A549 (cell line): ENCODE measurements around the gene CD27.

Source experiments
- BHLHE40 ChIP-seq: IDR thresholded peaks from 2 replicates; pipeline ENCODE4 v1.6.1; 2012; ENCODE audit warnings: low read depth, low read length, inconsistent platforms
- CHD4 ChIP-seq: fragments of 200-600 bp; sonication (generic); IDR thresholded peaks from 2 replicates; pipeline ENCODE4 v1.6.1; 2016; ENCODE audit warnings: antibody characterized with exemption, mild to moderate bottlenecking, borderline replicate concordance
- CTCF ChIP-seq: fragments of >200 bp; sonication (Bioruptor Twin); formaldehyde crosslinking; IDR thresholded peaks from 3 replicates; pipeline ENCODE4 v1.5.1; 2016
- ESRRA ChIP-seq: fragments of 150-350 bp; IDR thresholded peaks from 2 replicates; pipeline ENCODE4 v1.6.1; 2014; ENCODE audit warnings: mild to moderate bottlenecking, low read length, borderline replicate concordance
- HDAC2 ChIP-seq: fragments of 200-600 bp; sonication (generic); IDR thresholded peaks from 2 replicates; pipeline ENCODE4 v1.6.1; 2016
- MAX ChIP-seq: IDR thresholded peaks from 2 replicates; pipeline ENCODE4 v1.6.1; 2012
- POLR2A ChIP-seq: IDR thresholded peaks from 2 replicates; pipeline ENCODE4 v1.6.1; 2012; ENCODE audit warnings: mild to moderate bottlenecking, low read length
- USF2 ChIP-seq: fragments of 450-650 bp; IDR thresholded peaks from 2 replicates; pipeline ENCODE4 v1.6.1; 2014; ENCODE audit warnings: antibody characterized with exemption

GRCh38 chr12:6476489-6476888, 31.7 kb downstream of the CD27 start:
- TF ChIP-seq HDAC2 (no peak), ESRRA (no peak), CHD4 (no peak), CTCF (no peak), BHLHE40 (no peak), USF2 (no peak), MAX (no peak), POLR2A (no peak)
